Natural killer cell (primary cell): Measurements from ENCODE around the gene SPRR2A. TPM values are rescaled to one million over a fixed set of nuclear protein-coding genes. Genes with fewer than 3 reads are reported as not detected.
"Not testable (repeated sequence)": the region's sequence is repeated elsewhere in the genome, so short reads cannot be mapped to it uniquely, and the experiment has no call there.

Experiments
- ATAC-seq, 3 donors: fragments of 150-1000 bp in 2 of 3; fragments of 200-7000 bp in 1 of 3; cut with Tn5 transposase; 1 replicate in 1 of 3; 2 replicates in 2 of 3; pipeline ENCODE4 v1.10.0; 2021; ENCODE audit warnings: mild to moderate bottlenecking in 2 of 3, moderate library complexity in 2 of 3
- DNase-seq, 2 donors: peaks; one replicate each; pipeline versions ENCODE4 v3.0.0 to v3.0.0-alpha.2; 2013 to 2021; ENCODE audit warnings: mixed read lengths in 1 of 2
- H3K27ac ChIP-seq: one replicate; pipeline ENCODE4 v1.5.1; 2013; ENCODE audit warnings: mild to moderate bottlenecking, low read length
- H3K27me3 ChIP-seq: one replicate; pipeline ENCODE4 v1.6.1; 2013; ENCODE audit warnings: low read length; ENCODE audit not compliant: control insufficient read depth, insufficient read depth
- H3K36me3 ChIP-seq: one replicate; pipeline ENCODE4 v1.6.1; 2013; ENCODE audit warnings: low read length; ENCODE audit not compliant: control insufficient read depth, insufficient read depth
- H3K4me1 ChIP-seq: one replicate; pipeline ENCODE4 v1.6.1; 2013; ENCODE audit warnings: low read length; ENCODE audit not compliant: control insufficient read depth, insufficient read depth
- H3K4me3 ChIP-seq: one replicate; pipeline ENCODE4 v1.5.1; 2013; ENCODE audit warnings: low read length
- H3K9me3 ChIP-seq: one replicate; pipeline ENCODE4 v1.6.1; 2013; ENCODE audit warnings: low read length; ENCODE audit not compliant: control insufficient read depth, insufficient read depth
- H3K27ac Mint-ChIP-seq, 2 donors: one replicate each; pipeline ENCODE4 v1.8.0; 2022; ENCODE audit warnings: mild to moderate bottlenecking in 2 of 2, mixed read lengths in 2 of 2, moderate library complexity in 1 of 2
- H3K27me3 Mint-ChIP-seq, 2 donors: one replicate each; pipeline ENCODE4 v1.8.0; 2022; ENCODE audit warnings: low read depth in 2 of 2, mixed read lengths in 2 of 2
- H3K36me3 Mint-ChIP-seq: one replicate; pipeline ENCODE4 v1.8.0; 2022; ENCODE audit warnings: mixed read lengths
- H3K4me1 Mint-ChIP-seq, 2 donors: one replicate each; pipeline ENCODE4 v1.8.0; 2022; ENCODE audit warnings: mixed read lengths in 2 of 2
- H3K4me3 Mint-ChIP-seq: one replicate; pipeline ENCODE4 v1.8.0; 2022; ENCODE audit warnings: mild to moderate bottlenecking, moderate library complexity, mixed read lengths
- H3K9me3 Mint-ChIP-seq, 2 donors: one replicate each; pipeline ENCODE4 v1.8.0; 2022; ENCODE audit warnings: mixed read lengths in 2 of 2
- WGBS: methylation state at CpG from one replicate; pipeline ENCODE4 v1.1.7; 2013; ENCODE audit warnings: missing lambda C conversion rate; ENCODE audit not compliant: insufficient coverage; 5-methylcytosine and 5-hydroxymethylcytosine counted together
- intact Hi-C: fragments of 100-400 bp; cut with micrococcal nuclease; formaldehyde crosslinking; loops from one replicate; pipeline ENCODE4 v1.14.2; 2022
- total RNA-seq, 4 donors: library from RNA; stranded (reverse); fragments of 120-200 nt in 1 of 4; gene quantifications; one replicate each; pipeline versions ENCODE4 v1.2.3 to v1.2.4, GENCODE V29; 2013 to 2022
- TF ChIP-seq, protein P1 (sequence below): fragments of 200-600 bp; IDR thresholded peaks from one replicate; pipeline ENCODE4 v1.8.0; 2022; ENCODE audit warnings: antibody characterized with exemption

Gene SPRR2A
- total RNA-seq, 3 donors from 2014 or later (not counting 1 experiment from before 2014, with no cell fraction given) = not detected

DNA sequence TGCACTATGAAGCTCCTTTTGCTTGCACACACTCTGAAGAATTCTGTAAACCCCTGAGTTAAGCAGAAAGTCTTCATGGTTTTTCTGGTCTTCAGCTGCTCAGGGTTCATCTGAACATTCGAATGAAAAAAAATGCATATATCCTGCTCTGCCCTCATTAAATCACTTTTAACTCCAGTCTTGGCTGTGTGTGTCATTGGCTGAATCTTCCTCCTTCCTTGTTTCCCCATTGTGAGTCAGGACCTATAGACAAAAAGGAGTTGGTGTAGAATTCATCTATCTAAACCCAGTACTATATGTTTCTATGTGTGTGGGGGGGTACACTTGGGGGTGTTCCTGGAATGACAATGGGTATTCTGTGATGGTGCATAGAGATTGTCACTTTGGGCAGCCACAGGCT lies 32.9 kb downstream of the SPRR2A start:
- no peaks in the 10 kb centered on the region for H3K9me3 ChIP-seq
- H3K27ac ChIP-seq = no peak overlapping the region
- no peaks in the 10 kb centered on the region for H3K36me3 ChIP-seq
- Mint-ChIP-seq H3K36me3 (no peaks in the 10 kb centered on the region), H3K4me1 (no peaks in the 10 kb centered on the region), H3K27ac (no peak overlapping the region), H3K27me3 (peaks cover 15 to 38% of the 10 kb centered on the region in 2 donors), H3K9me3 (no peaks in the 10 kb centered on the region), H3K4me3 (no peak overlapping the region)
- TF ChIP-seq, protein P1, sequence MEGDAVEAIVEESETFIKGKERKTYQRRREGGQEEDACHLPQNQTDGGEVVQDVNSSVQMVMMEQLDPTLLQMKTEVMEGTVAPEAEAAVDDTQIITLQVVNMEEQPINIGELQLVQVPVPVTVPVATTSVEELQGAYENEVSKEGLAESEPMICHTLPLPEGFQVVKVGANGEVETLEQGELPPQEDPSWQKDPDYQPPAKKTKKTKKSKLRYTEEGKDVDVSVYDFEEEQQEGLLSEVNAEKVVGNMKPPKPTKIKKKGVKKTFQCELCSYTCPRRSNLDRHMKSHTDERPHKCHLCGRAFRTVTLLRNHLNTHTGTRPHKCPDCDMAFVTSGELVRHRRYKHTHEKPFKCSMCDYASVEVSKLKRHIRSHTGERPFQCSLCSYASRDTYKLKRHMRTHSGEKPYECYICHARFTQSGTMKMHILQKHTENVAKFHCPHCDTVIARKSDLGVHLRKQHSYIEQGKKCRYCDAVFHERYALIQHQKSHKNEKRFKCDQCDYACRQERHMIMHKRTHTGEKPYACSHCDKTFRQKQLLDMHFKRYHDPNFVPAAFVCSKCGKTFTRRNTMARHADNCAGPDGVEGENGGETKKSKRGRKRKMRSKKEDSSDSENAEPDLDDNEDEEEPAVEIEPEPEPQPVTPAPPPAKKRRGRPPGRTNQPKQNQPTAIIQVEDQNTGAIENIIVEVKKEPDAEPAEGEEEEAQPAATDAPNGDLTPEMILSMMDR = no peak
- DNase-seq (no peak), ATAC-seq (no peak)
- intact Hi-C loops = no loop called here
- no peak overlapping the region for H3K4me3 ChIP-seq
- H3K4me1 ChIP-seq = no peaks in the 10 kb centered on the region
- H3K27me3 ChIP-seq = no peaks in the 10 kb centered on the region
- 80% methylated on average over 1 of the region's 1 CpG for WGBS

DNA sequence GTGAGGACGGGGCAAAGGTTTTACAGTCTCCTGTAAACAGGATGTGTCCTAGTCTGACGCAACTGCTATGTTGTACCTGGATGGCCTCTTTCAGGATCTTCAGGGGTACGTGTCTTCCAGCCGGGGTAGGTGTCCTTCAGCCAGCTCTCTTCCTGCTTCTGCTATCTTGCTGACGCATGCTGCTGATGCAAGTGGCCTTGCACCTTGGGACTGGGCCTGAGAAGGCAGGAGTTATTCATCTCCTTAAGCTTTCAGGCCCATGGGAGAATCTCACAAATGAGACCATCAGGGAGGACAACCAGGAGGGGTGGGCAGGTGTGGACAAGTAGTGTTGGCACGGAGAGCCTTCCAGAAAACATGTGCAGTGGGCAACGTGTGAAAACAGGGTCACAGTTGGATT lies 34.2 kb downstream of the SPRR2A start:
- no peak for DNase-seq
- no peak for ATAC-seq
- H3K27ac ChIP-seq = no peak overlapping the region
- WGBS = 90% methylated on average over 7 of the region's 7 CpGs
- H3K4me1 ChIP-seq = no peaks in the 10 kb centered on the region
- Mint-ChIP-seq H3K27ac (no peak overlapping the region), H3K36me3 (no peaks in the 10 kb centered on the region), H3K4me1 (no peaks in the 10 kb centered on the region), H3K9me3 (no peaks in the 10 kb centered on the region), H3K27me3 (peaks cover 8 to 33% of the 10 kb centered on the region in 2 donors), H3K4me3 (no peak overlapping the region)
- TF ChIP-seq, protein P1 = no peak
- no peak overlapping the region for H3K4me3 ChIP-seq
- no peaks in the 10 kb centered on the region for H3K36me3 ChIP-seq
- intact Hi-C loops = no loop called here
- no peaks in the 10 kb centered on the region for H3K27me3 ChIP-seq
- H3K9me3 ChIP-seq = no peaks in the 10 kb centered on the region

DNA sequence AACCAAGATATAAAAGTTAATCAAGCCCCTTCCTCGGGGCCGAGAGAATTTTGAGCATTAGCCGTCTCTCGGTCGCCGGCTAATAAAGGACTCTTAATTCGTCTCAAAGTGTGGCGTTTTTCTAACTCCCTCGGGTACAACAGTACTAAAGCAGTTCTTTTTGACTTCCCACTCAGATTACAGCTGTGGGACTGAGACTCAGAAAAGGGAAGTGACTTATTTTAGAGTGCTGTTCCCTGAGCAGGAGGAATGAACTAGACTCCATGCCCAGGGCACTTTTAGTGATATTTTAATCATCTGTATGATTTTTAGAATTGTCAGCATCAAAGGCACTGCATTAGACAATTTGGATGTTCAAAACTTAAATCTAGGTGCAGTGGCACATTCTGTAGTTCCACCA lies 35.0 kb downstream of the SPRR2A start:
- H3K9me3 Mint-ChIP-seq, H3K9me3 ChIP-seq, H3K27ac ChIP-seq, H3K27ac Mint-ChIP-seq, intact Hi-C loops, H3K4me3 Mint-ChIP-seq, H3K4me3 ChIP-seq, H3K4me1 Mint-ChIP-seq, H3K36me3 Mint-ChIP-seq, H3K27me3 ChIP-seq, H3K36me3 ChIP-seq, ATAC-seq, DNase-seq, H3K4me1 ChIP-seq: not testable (repeated sequence)
- peaks cover 8 to 33% of the 10 kb centered on the region in 2 donors for H3K27me3 Mint-ChIP-seq
- 23% methylated on average over 9 of the region's 9 CpGs for WGBS

DNA sequence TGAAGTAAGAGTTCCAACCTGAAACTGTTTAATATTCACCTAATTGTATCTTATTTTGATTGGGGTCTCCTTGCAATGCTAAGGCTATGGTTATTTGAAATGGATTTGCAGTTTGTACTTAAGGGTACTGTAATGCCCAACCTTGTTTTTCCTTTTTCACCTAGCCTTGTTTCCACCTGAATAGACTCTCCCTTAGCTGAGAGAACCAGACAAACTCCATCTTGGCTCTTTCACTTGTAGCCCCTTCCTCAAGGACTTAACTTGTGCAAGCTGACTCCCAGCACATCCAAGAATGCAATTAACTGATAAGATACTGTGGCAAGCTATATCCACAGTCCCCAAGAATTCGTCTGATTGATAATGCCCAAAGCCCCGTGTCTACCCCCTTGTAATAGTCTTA lies 35.5 kb downstream of the SPRR2A start:
- H3K36me3 ChIP-seq, H3K4me1 Mint-ChIP-seq, DNase-seq, H3K9me3 Mint-ChIP-seq, intact Hi-C loops, H3K36me3 Mint-ChIP-seq, H3K4me3 Mint-ChIP-seq, H3K27ac Mint-ChIP-seq, H3K9me3 ChIP-seq, H3K4me1 ChIP-seq, H3K27ac ChIP-seq, H3K4me3 ChIP-seq, ATAC-seq, H3K27me3 ChIP-seq: not testable (repeated sequence)
- peaks cover 8 to 33% of the 10 kb centered on the region in 2 donors for H3K27me3 Mint-ChIP-seq
- WGBS = 27% methylated on average over 2 of the region's 2 CpGs

DNA sequence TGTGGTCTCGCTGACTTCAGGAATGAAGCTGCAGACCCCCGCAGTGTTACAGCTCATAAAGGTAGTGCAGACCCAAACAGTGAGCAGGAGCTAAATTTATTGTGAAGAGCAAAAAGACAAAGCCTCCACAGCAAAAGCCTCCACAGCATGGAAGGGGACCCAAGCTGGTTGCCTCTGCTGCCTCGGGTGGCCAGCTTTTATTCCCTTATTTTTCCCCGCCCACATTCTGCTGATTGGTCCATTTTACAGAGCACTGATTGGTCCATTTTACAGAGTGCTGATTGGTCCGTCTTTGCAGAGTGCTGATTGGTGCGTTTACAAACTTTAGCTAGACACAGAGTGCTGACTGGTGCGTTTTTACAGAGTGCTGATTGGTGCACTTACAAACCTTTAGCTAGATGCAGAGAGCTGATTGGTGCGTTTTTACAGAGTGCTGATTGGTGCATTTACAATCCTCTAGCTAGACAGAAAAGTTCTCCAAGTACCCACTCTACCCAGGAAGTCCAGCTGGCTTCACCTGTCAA lies 46.0 kb downstream of the SPRR2A start:
- H3K27ac ChIP-seq, intact Hi-C loops, H3K9me3 Mint-ChIP-seq, H3K9me3 ChIP-seq, H3K4me1 ChIP-seq, H3K4me1 Mint-ChIP-seq, H3K27me3 ChIP-seq, H3K36me3 Mint-ChIP-seq, DNase-seq, H3K27ac Mint-ChIP-seq, H3K36me3 ChIP-seq, H3K4me3 Mint-ChIP-seq, H3K4me3 ChIP-seq, ATAC-seq: not testable (repeated sequence)
- WGBS = 87% methylated on average over 8 of the region's 8 CpGs
- H3K27me3 Mint-ChIP-seq = peaks cover 2 to 16% of the 10 kb centered on the region in 2 donors

Other genes with a start within 250 kb of the SPRR2A start
- gene LCE1B, start 245.5 kb downstream of the SPRR2A start, total RNA-seq = not detected
- not detected for gene LCE1A, start 230.0 kb downstream of the SPRR2A start, total RNA-seq
- gene LCE6A, start 214.7 kb downstream of the SPRR2A start, total RNA-seq = not detected
- gene LCE7A, start 197.5 kb downstream of the SPRR2A start, total RNA-seq = not detected
- gene SMCP, start 179.2 kb downstream of the SPRR2A start, total RNA-seq = not detected
- gene IVL, start 149.0 kb downstream of the SPRR2A start, total RNA-seq = not detected
- not detected for gene SPRR5, start 110.3 kb downstream of the SPRR2A start, total RNA-seq
- gene SPRR4, start 86.9 kb downstream of the SPRR2A start, total RNA-seq = not detected
- gene SPRR1A, start 73.4 kb downstream of the SPRR2A start, total RNA-seq = not detected
- gene SPRR3, start 55.8 kb downstream of the SPRR2A start, total RNA-seq = not detected
- not detected for gene SPRR1B, start 26.3 kb downstream of the SPRR2A start, total RNA-seq
- gene SPRR2D, start 16.4 kb downstream of the SPRR2A start, total RNA-seq = not detected
- not detected for gene SPRR2B, start 14.1 kb upstream of the SPRR2A start, total RNA-seq
- not detected for gene SPRR2E, start 37.0 kb upstream of the SPRR2A start, total RNA-seq
- not detected for gene SPRR2F, start 56.0 kb upstream of the SPRR2A start, total RNA-seq
- not detected for gene SPRR2G, start 93.4 kb upstream of the SPRR2A start, total RNA-seq
- gene LELP1, start 145.9 kb upstream of the SPRR2A start, total RNA-seq = not detected
- gene PRR9, start 160.1 kb upstream of the SPRR2A start, total RNA-seq = not detected
- not detected for gene LORICRIN, start 202.2 kb upstream of the SPRR2A start, total RNA-seq